ENCODE data around the gene PCBP3.
"Not testable (repeated sequence)": the region's sequence is repeated elsewhere in the genome, so short reads cannot be mapped to it uniquely, and the experiment has no call there.

GRCh38 chr21:45975667-45976409 is 332.3 kb downstream of the PCBP3 start:
- not testable (repeated sequence) for TF ChIP-seq CTCF (optimal IDR thresholded peaks at IDR 0.05 in 1 of 3, IDR thresholded peaks at IDR 0.05 in 1 of 3, conservative IDR thresholded peaks at IDR 0.05 in 1 of 3; ENCODE audit: extremely low read depth in 1 of 3, insufficient read depth in 2 of 3, low read length in 3 of 3); EZH2 (IDR thresholded peaks at IDR 0.05; ENCODE audit: low read length)
